GM19397 (cell line): Measurements from ENCODE around the gene TMEM239.
A peak's percentile ranks its signal among the peaks of the same experiment; 100 is the strongest.
"Not testable (repeated sequence)": the region's sequence is repeated elsewhere in the genome, so short reads cannot be mapped to it uniquely, and the experiment has no call there.

Experiments used
- ATAC-seq: cut with Tn5 transposase; IDR thresholded peaks from one replicate; pipeline ENCODE4 v1.9.1; 2021; ENCODE audit warnings: mild to moderate bottlenecking, moderate library complexity; ENCODE audit not compliant: unreplicated experiment

The TMEM239 gene

GRCh38 chr20:2799688-2800520, 16.3 kb upstream of the TMEM239 start:
- peak; percentile 18 for ATAC-seq

- ATAC-seq: peak; percentile 55
Measured at GRCh38 chr20:2800521-2801285, 15.5 kb upstream of the TMEM239 start, which contains the start of gene CPXM1. CPXM1 (minus strand) TSS chr20:2800627; CDS start chr20:2800572, 55 bp downstream.

DNA sequence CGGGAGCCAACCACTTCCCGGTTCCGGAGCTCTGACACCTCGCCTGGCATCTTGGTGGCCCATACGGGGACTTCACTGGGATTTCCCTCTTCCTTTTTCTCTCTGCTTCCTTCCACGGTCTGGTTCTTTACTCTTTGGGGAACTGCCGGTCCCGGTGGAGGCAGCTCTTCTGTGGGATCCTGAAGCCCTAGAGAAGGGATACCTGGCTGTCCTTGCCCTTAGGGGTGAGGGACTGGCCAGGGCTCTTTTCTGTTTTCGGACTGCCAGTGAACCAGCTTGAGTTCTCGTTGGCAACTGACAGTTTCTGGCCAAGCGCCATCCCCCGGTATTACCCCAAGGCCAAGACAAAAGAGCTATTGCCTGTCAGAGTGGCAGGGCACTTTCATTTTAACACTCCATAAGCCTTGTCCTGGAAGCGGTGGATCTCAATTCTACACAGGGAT, 14.9 kb upstream of the TMEM239 start:
- peak; percentile 11 for ATAC-seq

GRCh38 chr20:2804041-2804828, 11.9 kb upstream of the TMEM239 start:
- no peak for ATAC-seq

DNA sequence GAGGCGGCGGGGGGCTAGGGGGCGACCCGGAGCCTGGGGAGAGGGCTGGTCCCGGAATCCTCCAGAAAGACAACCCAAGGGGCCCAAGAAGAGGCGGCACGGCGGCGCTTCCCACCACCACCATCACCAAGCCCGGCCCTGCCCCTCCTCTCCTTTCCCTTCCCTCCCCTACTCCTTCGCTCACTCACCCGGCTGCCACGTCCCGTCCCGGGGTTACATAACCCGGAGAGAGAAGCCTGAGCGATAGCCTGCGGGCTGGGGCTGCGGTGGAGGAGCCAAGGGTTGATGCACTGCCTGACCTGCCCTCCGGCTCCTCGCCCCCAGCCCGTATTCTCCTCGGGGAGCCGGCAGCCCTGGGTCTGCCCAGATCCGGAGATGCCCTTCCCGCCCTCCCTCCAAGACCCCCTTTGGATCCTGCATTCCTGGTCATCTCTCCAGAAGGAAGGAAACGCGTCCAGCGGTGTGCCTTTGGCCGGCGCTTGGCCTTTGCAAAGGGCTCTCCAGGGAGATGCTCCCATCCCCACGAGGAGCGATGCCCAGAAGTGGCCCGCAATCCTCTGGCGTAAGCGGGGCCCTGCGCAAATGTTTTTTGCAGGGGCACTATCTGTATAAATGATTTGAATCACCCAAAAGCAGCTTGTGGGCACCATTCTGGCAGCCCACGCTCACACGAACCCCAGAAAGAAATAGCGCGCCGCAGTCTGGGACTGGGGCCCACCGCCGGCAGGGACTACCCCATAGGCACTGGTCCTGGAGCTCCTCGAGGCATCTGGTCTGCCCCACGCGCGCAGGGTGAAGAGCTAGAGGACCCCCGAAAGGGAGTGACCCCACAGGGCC, 11.1 kb upstream of the TMEM239 start:
- no peak for ATAC-seq

DNA sequence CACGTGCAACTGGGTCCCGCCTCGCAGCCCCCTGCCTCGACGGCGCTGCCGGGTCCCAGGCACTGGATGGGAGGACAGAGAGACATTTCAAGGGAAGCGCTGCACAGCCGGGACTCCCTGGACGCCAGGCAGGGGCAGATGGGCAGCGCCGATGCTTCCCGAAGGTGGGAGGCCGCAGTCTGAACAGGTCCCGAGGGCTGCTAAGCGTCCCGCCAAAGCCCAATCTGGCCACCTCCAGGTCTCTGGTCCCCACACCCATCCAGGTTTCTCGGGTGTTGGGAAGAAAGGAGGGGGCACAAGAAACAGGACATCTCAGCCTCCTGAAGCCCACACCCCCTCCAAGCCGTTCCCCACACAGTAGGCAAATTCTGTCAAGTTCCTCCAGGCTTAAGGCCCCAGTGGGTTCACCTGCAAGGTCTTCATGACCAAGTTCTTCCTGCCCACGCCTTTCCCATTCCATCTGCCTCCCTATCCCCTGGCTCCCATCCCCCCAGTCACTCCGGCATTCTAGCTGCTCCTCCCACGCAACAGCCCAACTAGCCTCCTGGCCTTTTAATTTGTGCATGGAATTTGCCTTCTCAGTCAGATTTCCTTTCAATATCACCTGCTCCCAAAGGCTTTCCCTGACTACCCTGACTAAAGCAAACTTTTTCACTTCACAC, 10.3 kb upstream of the TMEM239 start:
- no peak for ATAC-seq

- no peak for ATAC-seq
Measured at GRCh38 chr20:2806351-2806701, 9.8 kb upstream of the TMEM239 start.

- ATAC-seq: no peak
Measured at GRCh38 chr20:2807019-2807418, 9.1 kb upstream of the TMEM239 start.

GRCh38 chr20:2807929-2808328, 8.2 kb upstream of the TMEM239 start:
- ATAC-seq: not testable (repeated sequence)

GRCh38 chr20:2809690-2810089, 6.5 kb upstream of the TMEM239 start:
- no peak for ATAC-seq

DNA sequence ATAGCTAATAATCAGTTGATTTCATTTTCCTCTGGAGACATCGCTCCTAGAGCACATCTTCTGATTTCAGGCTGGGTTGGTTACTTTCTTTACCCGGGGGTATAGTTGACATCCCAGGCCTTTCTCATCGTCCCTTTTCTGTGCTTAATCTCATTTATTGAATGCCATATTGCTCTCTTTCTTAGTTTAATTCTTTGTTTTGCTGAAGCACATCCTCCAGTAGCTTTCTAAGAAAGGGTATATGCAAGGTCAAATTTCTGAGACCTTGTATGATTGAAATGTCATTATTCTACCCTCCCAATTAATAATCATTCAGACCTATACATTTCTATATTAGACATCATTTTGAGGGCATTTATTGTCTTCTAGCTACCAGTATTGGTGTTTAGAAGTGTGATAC, 4.0 kb upstream of the TMEM239 start:
- ATAC-seq: no peak

- ATAC-seq: no peak
Measured at GRCh38 chr20:2814076-2814475, 2.1 kb upstream of the TMEM239 start.

GRCh38 chr20:2814587-2815051, 1.5 kb upstream of the TMEM239 start, which contains the start of gene C20orf141:
C20orf141 (plus strand) TSS chr20:2814987; CDS start chr20:2815185, 198 bp downstream.
- ATAC-seq: no peak

DNA sequence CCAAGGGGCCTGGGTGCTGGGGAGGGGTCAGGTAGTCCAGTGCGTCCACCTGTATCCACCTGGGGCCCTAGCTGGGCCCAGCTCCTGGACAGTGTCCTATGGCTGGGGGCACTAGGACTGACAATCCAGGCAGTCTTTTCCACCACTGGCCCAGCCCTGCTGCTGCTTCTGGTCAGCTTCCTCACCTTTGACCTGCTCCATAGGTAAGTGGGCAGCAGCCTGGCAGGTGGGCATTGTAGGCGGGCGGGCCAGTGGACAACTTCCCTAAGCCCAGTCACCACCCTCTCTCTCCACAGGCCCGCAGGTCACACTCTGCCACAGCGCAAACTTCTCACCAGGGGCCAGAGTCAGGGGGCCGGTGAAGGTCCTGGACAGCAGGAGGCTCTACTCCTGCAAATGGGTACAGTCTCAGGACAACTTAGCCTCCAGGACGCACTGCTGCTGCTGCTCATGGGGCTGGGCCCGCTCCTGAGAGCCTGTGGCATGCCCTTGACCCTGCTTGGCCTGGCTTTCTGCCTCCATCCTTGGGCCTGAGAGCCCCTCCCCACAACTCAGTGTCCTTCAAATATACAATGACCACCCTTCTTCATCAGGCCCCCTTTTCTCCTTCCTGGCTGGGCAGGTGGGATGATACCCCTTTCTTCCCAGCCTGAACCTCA, 793 bp upstream of the TMEM239 start:
- ATAC-seq: no peak

- ATAC-seq: no peak
Measured at GRCh38 chr20:2816583-2817340, 598 bp downstream of the TMEM239 start.

GRCh38 chr20:2817341-2817726, 1.2 kb downstream of the TMEM239 start:
- ATAC-seq: no peak

DNA sequence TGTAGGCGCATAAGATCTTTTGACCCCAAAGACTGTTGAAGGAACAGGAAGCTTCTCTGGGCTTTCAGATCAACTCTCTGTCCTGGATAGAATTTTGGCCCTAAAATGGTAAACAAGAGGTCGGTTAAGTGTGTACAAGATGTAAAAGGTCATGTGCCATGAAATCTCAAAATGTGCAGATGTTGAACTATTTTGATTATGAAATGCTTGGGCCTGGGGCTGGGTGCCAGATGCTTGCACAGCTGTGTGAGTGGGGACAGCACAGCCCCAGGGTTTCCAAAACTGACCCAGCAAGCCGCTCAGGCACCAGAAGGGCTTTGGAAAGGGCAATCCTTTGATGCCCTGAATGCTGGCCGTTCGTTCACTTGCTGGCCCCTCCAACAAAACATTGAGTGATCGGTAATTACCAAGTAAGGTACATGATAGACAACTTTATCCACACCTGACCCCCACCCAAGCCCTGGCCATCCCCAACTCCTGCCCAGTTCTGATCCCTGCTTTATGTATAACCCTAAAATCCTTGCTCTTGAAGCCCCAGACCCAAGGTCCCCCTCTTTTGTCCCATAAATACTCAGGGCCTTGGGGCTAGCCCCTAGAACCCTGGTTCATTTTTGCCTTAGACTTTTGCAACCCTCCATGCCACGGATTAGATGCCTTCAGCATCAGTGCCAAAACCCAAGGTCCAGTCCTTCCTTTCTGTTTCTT, 1.9 kb downstream of the TMEM239 start:
- ATAC-seq: no peak
